Kidney capillary endothelial cell (primary cell): ENCODE data around the gene MMAB.

ENCODE experiments used
- DNase-seq: peaks from one replicate; pipeline ENCODE4 v3.0.0-alpha.2; 2018; ENCODE audit warnings: low spot score

MMAB gene

GRCh38 chr12:109538191-109538863 is 35.0 kb downstream of the MMAB start:
- no peak for DNase-seq

GRCh38 chr12:109537136-109537535 is 36.2 kb downstream of the MMAB start:
- DNase-seq, result no peak

GRCh38 chr12:109535863-109536250 is 37.4 kb downstream of the MMAB start:
- DNase-seq, result no peak

GRCh38 chr12:109535231-109535862 is 38.0 kb downstream of the MMAB start:
- DNase-seq, result no peak

GRCh38 chr12:109534456-109534855 is 38.8 kb downstream of the MMAB start:
- DNase-seq, result no peak

GRCh38 chr12:109533487-109533740 is 39.9 kb downstream of the MMAB start:
- no peak for DNase-seq

GRCh38 chr12:109532721-109533486 is 40.4 kb downstream of the MMAB start:
- no peak for DNase-seq

- no peak for DNase-seq
These were observed 41.9 kb downstream of the MMAB start for GRCh38 chr12:109531411-109531810.

- DNase-seq, result no peak
These were observed 43.3 kb downstream of the MMAB start for GRCh38 chr12:109529691-109530640.

GRCh38 chr12:109527489-109528123 is 45.7 kb downstream of the MMAB start:
- DNase-seq, result no peak

- no peak for DNase-seq
These were observed 48.1 kb downstream of the MMAB start for GRCh38 chr12:109525279-109525585.

- no peak for DNase-seq
These were observed 48.6 kb downstream of the MMAB start for GRCh38 chr12:109524466-109525278.

GRCh38 chr12:109523504-109523903 is 49.8 kb downstream of the MMAB start:
- DNase-seq, result no peak

- no peak for DNase-seq
These were observed 50.2 kb downstream of the MMAB start for GRCh38 chr12:109523071-109523470.

GRCh38 chr12:109521831-109522230 is 51.5 kb downstream of the MMAB start:
- no peak for DNase-seq

GRCh38 chr12:109519787-109520186 is 53.5 kb downstream of the MMAB start:
- no peak for DNase-seq

GRCh38 chr12:109518820-109519665 is 54.3 kb downstream of the MMAB start:
- peak; percentile 86 for DNase-seq

GRCh38 chr12:109517619-109518018 is 55.7 kb downstream of the MMAB start:
- no peak for DNase-seq

- DNase-seq, result no peak
These were observed 59.3 kb downstream of the MMAB start for GRCh38 chr12:109513977-109514376.

GRCh38 chr12:109513051-109513450 is 60.3 kb downstream of the MMAB start:
- no peak for DNase-seq
